Omental fat pad (tissue), 4 donors: ENCODE measurements around the gene LHFPL4. TPM values are rescaled to one million over a fixed set of nuclear protein-coding genes. Genes with fewer than 3 reads are reported as not detected.

ENCODE experiments used
- ATAC-seq: fragments of 150-250 bp; one replicate; pipeline ENCODE4 v1.9.1; 2016; ENCODE audit warnings: mild to moderate bottlenecking, moderate library complexity; ENCODE audit not compliant: low FRiP score
- DNase-seq: peaks from one replicate; pipeline ENCODE4 v3.0.0-alpha.2; 2019; ENCODE audit warnings: low spot score
- CTCF ChIP-seq, 3 donors: fragments of 450-650 bp; IDR thresholded peaks; one replicate each; pipeline ENCODE4 v1.5.1; 2016 to 2017; ENCODE audit warnings: antibody characterized with exemption in 3 of 3, mild to moderate bottlenecking in 3 of 3, moderate library complexity in 2 of 3
- total RNA-seq, 4 donors: library from RNA; depleted of rRNA; stranded (reverse); fragments of >200 nt; gene quantifications; one replicate each; pipeline ENCODE4 v1.1.0, GENCODE V29; 2016

The LHFPL4 gene
- total RNA-seq, 4 donors from 2014 or later: not detected

DNA sequence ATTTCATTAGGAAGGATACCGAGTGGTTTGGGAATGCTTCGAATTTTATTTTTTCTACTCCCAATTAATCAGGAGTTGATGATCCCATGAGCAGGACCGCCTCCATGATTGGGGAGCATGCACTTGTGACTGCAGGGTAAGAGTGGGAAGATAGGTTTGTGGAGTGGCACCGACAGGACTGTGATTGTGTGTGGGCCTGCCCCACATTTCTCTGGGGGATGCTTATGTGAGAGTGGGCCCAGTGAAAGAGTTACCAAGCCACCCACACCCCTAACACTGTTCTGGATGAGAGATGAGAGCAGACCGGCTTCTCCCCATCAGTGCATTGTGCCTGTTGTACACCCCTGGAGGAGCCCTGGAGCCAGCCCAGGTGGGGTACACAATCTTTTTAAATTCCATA, 76.7 kb downstream of the LHFPL4 start:
- no peak for ATAC-seq
- no peak for TF ChIP-seq CTCF (IDR thresholded peaks at IDR 0.05)
- no peak for DNase-seq

GRCh38 chr3:9474482-9474881, 79.1 kb downstream of the LHFPL4 start:
- TF ChIP-seq CTCF (IDR thresholded peaks at IDR 0.05): no peak

GRCh38 chr3:9473496-9474065, 80.0 kb downstream of the LHFPL4 start:
- ATAC-seq: no peak
- no peak for TF ChIP-seq CTCF (IDR thresholded peaks at IDR 0.05)
- no peak for DNase-seq

More at GRCh38 chr3:9474482-9474881, 79.1 kb downstream of the LHFPL4 start:
- no peak for ATAC-seq
- DNase-seq: no peak

- ATAC-seq (no peak), DNase-seq (no peak)
- no peak for TF ChIP-seq CTCF (IDR thresholded peaks at IDR 0.05)
These were observed 83.6 kb downstream of the LHFPL4 start for GRCh38 chr3:9469986-9470385.

DNA sequence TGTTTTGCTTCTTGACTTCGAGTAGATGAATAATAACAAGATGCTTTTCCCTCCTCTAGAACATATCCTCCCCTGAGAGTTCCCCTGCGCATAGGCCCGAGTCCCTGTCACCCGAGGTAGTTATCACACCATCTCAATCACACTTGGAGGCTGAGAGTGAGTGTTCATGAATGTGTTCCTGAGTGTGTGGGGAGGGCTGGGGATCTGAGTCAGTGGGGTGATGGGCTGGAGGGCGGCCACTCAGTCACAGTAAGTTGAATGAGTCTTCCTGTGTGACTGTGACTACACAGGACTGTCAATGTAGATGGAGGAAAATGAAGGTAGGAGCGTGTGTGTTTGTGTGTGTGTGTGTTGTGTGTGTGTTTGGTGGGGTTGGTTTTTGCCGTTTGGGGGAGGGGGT, 85.2 kb downstream of the LHFPL4 start:
- ATAC-seq (no peak), DNase-seq (no peak)
- TF ChIP-seq CTCF (IDR thresholded peaks at IDR 0.05): no peak

DNA sequence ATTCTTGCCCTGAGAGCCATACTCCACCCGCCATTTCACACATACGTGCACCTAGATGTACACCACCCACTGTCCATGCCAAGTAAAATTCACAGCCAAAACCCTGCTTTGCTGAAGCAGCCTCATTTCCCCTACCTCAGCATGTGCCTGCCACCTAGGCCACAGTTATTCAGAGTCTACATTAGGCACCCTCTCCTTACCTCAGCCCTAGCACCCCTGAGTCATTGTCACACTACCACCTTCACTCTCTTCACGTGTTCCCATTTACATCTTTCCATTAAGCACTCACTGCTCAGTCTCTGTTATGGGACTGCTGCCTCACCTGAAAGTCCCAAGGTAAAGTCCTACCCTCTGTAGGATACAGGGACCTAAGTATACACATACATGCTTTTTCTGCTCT, 86.2 kb downstream of the LHFPL4 start:
- TF ChIP-seq CTCF (IDR thresholded peaks at IDR 0.05): no peak
- DNase-seq: no peak
- ATAC-seq: no peak

DNA sequence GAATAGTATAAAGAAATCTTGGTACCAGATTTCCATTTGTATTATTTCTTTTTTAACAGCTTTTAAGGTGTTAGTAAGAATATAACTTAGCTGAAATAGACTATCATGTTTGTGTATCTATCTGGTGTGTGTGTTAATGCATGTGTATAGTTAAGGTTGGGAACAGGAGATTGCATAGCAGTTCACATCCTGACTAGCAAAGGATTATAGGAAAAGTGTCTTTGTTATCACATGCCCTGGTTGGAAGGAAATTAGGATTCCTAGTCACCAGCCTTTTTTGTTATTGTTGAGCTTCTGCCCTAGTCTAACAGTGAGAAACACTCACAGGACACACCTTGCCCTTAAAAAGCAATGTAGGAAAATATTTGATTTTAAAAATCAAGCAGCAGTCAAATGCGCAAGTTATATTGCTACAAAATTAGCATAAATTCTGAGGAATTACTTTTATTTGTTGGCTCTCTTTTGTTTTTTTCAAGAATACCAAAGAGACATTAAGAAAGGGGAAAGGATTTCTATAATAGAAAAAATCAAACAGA, 98.0 kb downstream of the LHFPL4 start:
- DNase-seq: no peak
- no peak for TF ChIP-seq CTCF (IDR thresholded peaks at IDR 0.05)
- ATAC-seq: no peak
